ENCODE results near the gene PITPNC1.
A peak's percentile ranks its signal among the peaks of the same experiment; 100 is the strongest.
"Not testable (repeated sequence)": the region's sequence is repeated elsewhere in the genome, so short reads cannot be mapped to it uniquely, and the experiment has no call there.

The PITPNC1 gene

DNA sequence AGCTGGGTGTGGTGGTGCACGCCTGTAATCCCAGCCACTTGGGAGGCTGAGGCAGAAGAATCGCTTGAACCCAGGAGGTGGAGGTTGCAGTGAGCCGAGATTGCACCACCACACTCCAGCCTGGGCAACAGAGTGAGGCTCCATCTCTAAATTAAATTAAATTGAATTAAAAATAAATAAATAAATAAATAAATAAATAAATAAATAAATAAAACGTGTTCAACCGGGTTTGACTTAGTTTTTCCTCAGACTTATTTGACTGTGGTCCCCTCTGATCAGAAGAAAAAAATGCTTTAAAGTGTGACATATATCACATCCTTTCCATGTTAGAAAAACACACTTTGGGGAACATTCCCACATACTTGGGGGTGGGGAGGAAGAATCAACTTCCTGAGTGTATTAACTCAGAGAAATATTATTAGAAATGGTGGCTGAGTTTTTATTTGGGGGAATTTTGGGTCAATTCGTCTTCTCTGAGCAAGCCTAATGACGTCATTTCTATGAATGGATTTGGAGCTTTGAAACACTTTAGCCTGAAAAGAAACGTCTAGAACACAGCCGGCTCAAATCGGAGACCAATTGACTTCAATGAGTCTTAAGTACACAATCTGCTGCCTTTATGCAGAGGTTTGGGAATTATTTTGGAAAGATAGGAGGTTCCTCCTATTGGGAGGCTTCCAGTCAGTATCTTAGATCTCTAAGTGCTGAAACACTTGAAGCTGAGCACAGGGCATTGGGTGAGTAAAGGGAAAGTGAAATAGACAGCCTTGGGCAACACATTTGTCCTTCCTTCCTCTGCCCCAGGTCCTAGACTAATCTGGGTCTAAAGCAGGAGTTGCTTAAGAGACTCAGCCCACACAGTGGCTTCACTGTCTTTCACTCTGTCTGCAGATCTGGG, 132.6 kb downstream of the PITPNC1 start:
- H3K27me3 ChIP-seq (ENCODE audit: low read depth, low read length) = no peaks in the 10 kb centered on the region
- H3K4me1 ChIP-seq (ENCODE audit: control insufficient read depth in 1 of 2, insufficient read depth in 2 of 2, low read length in 2 of 2) = peaks cover 3% of the 10 kb centered on the region in 2 donors
- H3K4me3 ChIP-seq (ENCODE audit: low read depth in 1 of 2, low read length in 2 of 2) = no peak overlapping the region
- no peak overlapping the region for H3K27ac ChIP-seq (ENCODE audit: low read length)
- H3K9me3 ChIP-seq (ENCODE audit: control insufficient read depth in 1 of 2, low read length in 2 of 2) = peaks cover 0 to 6% of the 10 kb centered on the region in 2 donors
- no peaks in the 10 kb centered on the region for H3K36me3 ChIP-seq (ENCODE audit: control insufficient read depth in 1 of 2, insufficient read depth in 2 of 2, low read length in 2 of 2)

DNA sequence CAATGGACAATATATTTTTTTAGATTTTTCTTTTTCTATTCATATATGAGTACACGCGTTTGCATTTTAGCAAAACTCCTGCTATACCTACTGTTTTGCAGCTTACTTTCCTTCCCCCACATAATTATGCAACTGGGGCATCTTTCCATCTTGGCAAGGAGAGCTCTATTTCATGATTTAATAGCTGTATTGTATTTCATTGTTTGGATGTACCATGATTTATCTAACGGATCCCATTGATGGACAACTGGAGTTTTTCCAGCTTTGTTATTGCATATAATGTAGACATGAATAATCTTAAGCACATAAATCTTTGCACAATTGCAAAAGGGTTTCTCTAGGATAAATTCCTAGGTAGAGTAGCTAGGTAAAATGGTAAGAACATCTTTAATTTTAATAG, 133.9 kb downstream of the PITPNC1 start:
- Histone ChIP-seq H3K27me3 (ENCODE audit: low read depth, low read length) (no peaks in the 10 kb centered on the region), H3K36me3 (ENCODE audit: control insufficient read depth in 1 of 2, insufficient read depth in 2 of 2, low read length in 2 of 2) (no peaks in the 10 kb centered on the region), H3K9me3 (ENCODE audit: control insufficient read depth in 1 of 2, low read length in 2 of 2) (peaks cover 0 to 6% of the 10 kb centered on the region in 2 donors), H3K4me1 (ENCODE audit: control insufficient read depth in 1 of 2, insufficient read depth in 2 of 2, low read length in 2 of 2) (peaks cover 3 to 14% of the 10 kb centered on the region in 2 donors), H3K27ac (ENCODE audit: low read length) (no peak overlapping the region), H3K4me3 (ENCODE audit: low read depth in 1 of 2, low read length in 2 of 2) (no peak overlapping the region)

DNA sequence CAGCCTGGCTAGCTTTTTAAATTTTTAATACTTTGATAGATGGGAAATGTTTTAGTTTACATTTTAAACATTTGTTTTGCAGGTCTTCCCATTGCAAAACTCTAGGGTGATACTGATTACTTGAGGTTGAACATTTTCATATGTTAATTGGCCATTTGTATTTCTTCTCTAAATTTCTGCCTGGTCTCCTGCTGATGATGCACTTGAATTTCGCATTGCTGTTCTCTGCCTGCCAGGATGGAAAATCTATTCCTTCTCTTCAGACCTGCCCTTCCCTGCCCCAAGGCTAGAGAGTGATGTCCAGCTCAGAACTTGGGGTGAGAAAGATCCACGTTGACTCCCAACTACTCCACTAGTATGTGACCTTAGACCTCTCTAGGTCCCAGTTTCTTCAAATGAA, 134.7 kb downstream of the PITPNC1 start:
- Histone ChIP-seq H3K27me3 (ENCODE audit: low read depth, low read length) (no peaks in the 10 kb centered on the region), H3K9me3 (ENCODE audit: control insufficient read depth in 1 of 2, low read length in 2 of 2) (peaks cover 0 to 6% of the 10 kb centered on the region in 2 donors), H3K36me3 (ENCODE audit: control insufficient read depth in 1 of 2, insufficient read depth in 2 of 2, low read length in 2 of 2) (no peaks in the 10 kb centered on the region), H3K4me3 (ENCODE audit: low read depth in 1 of 2, low read length in 2 of 2) (no peak overlapping the region), H3K27ac (ENCODE audit: low read length) (no peak overlapping the region), H3K4me1 (ENCODE audit: control insufficient read depth in 1 of 2, insufficient read depth in 2 of 2, low read length in 2 of 2) (peaks cover 3 to 17% of the 10 kb centered on the region in 2 donors)

DNA sequence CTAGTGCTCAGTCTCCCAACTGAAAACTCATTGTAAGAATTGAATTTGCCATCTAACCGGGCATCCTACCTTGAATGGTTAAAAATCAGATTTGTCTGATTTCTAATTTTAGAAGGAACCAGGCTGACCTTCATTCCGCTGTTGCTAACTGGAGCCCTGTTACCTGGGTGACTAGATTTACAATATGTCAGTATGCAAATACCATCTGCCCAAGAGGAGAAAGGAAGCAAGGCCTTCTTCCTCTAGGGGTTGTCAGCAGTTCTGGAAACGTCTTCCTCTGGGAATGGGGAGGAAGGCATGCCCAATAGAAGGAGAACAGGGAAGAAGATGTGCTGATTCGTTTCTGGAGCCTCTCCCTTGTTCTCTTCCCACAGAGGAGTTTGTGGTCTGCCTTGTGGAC, 137.9 kb downstream of the PITPNC1 start:
- Histone ChIP-seq H3K36me3 (ENCODE audit: control insufficient read depth in 1 of 2, insufficient read depth in 2 of 2, low read length in 2 of 2) (no peaks in the 10 kb centered on the region), H3K4me3 (ENCODE audit: low read depth in 1 of 2, low read length in 2 of 2) (no peak overlapping the region), H3K4me1 (ENCODE audit: control insufficient read depth in 1 of 2, insufficient read depth in 2 of 2, low read length in 2 of 2) (peaks cover 0 to 22% of the 10 kb centered on the region in 2 donors), H3K27ac (ENCODE audit: low read length) (no peak overlapping the region), H3K9me3 (ENCODE audit: control insufficient read depth in 1 of 2, low read length in 2 of 2) (no peaks in the 10 kb centered on the region), H3K27me3 (ENCODE audit: low read depth, low read length) (no peaks in the 10 kb centered on the region)

DNA sequence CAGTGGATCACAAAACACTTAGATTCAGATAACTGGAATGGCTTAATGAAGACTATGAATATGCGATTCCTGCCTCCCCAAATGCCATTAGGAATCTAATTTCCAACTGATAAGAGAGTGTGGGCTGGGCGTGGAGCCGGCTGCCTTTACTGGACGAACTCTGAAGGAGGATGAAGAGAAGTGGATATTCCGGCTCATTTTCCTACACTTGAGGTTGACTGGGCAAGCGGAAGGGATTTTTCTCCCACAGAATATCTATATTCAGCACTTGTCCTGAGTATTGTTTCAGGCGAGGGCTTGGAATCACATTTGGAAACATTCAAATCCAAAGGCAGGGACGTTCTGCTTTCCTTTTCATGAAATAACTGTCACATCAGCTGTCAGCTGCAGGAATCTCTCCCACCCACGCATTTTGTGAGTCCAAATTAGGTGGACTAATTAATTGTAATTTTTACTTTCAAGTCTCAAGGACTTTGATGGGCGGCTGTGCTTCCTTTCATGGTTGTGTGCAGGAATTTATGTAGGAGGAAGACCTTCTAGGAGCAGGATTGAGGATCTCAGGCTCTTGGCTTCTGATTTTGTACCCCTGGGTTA, 138.5 kb downstream of the PITPNC1 start:
- Histone ChIP-seq H3K27ac (ENCODE audit: low read length) (no peak overlapping the region), H3K9me3 (ENCODE audit: control insufficient read depth in 1 of 2, low read length in 2 of 2) (no peaks in the 10 kb centered on the region), H3K4me3 (ENCODE audit: low read depth in 1 of 2, low read length in 2 of 2) (no peak overlapping the region), H3K36me3 (ENCODE audit: control insufficient read depth in 1 of 2, insufficient read depth in 2 of 2, low read length in 2 of 2) (no peaks in the 10 kb centered on the region), H3K27me3 (ENCODE audit: low read depth, low read length) (no peaks in the 10 kb centered on the region), H3K4me1 (ENCODE audit: control insufficient read depth in 1 of 2, insufficient read depth in 2 of 2, low read length in 2 of 2) (peaks cover 0 to 25% of the 10 kb centered on the region in 2 donors)

DNA sequence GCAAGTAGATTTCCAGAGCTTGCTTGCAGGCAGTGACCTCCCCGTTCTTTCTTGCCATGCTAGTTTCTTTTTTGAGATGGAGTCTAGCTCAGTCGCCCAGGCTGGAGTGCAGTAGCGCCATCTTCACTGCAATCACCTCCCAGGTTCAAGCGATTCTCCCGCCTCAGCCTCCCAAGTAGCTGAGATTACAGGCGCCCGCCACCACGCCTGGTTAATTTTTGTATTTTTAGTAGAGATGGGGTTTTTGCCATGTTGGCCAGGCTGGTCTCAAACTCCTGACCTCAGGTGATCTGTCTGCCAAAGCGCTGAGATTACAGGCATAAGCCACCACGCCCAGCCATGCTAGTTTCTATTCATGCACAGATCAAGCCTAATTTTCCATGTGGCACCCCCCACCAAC, 139.5 kb downstream of the PITPNC1 start:
- not testable (repeated sequence) for H3K27ac ChIP-seq (ENCODE audit: low read length); H3K36me3 ChIP-seq (ENCODE audit: control insufficient read depth in 1 of 2, insufficient read depth in 2 of 2, low read length in 2 of 2); H3K9me3 ChIP-seq (ENCODE audit: control insufficient read depth in 1 of 2, low read length in 2 of 2); H3K4me3 ChIP-seq (ENCODE audit: low read depth in 1 of 2, low read length in 2 of 2); H3K27me3 ChIP-seq (ENCODE audit: low read depth, low read length)
- H3K4me1 ChIP-seq (ENCODE audit: control insufficient read depth in 1 of 2, insufficient read depth in 2 of 2, low read length in 2 of 2) = peaks cover 0 to 31% of the 10 kb centered on the region in 2 donors

DNA sequence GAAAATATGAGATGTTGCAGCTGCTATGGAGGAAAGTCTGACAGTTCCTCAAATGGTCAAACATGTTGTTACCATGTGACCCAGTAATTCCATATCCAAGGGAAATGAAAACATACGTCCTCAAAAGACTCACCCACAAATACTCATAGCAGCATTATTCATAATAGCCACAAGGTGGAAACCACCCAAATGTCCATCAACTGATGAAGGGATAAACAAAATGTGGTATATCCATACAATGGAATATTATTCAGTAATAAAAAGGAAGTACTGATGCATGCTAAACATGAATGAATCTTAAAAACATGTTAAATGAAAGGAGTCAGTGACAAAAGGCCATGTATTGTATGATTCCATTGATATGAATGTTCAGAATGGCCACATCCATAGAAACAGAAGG, 140.2 kb downstream of the PITPNC1 start:
- Histone ChIP-seq H3K4me1 (ENCODE audit: control insufficient read depth in 1 of 2, insufficient read depth in 2 of 2, low read length in 2 of 2) (peaks cover 0 to 31% of the 10 kb centered on the region in 2 donors), H3K4me3 (ENCODE audit: low read depth in 1 of 2, low read length in 2 of 2) (no peak overlapping the region), H3K27ac (ENCODE audit: low read length) (no peak overlapping the region), H3K27me3 (ENCODE audit: low read depth, low read length) (no peaks in the 10 kb centered on the region), H3K36me3 (ENCODE audit: control insufficient read depth in 1 of 2, insufficient read depth in 2 of 2, low read length in 2 of 2) (no peaks in the 10 kb centered on the region), H3K9me3 (ENCODE audit: control insufficient read depth in 1 of 2, low read length in 2 of 2) (no peaks in the 10 kb centered on the region)

DNA sequence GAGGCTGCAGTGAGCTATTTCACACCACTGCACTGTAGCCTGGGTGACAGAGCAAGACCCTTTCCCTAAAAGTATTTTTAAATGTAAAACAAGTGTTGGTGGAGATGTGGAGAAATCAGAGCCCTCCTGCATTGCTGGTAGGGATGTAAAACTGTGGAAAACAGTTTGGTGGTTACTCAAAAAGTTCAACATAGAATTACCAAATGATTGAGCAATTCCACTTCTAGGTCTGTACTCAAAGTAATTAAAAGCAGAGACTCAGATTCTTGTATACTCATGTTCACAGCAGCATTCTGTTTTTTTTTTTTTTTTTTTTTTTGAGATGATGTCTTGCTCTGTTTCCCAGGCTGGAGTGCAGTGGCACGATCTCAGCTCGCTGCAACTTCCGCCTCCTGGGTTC, 141.8 kb downstream of the PITPNC1 start:
- Histone ChIP-seq H3K27me3 (ENCODE audit: low read depth, low read length) (no peaks in the 10 kb centered on the region), H3K36me3 (ENCODE audit: control insufficient read depth in 1 of 2, insufficient read depth in 2 of 2, low read length in 2 of 2) (no peaks in the 10 kb centered on the region), H3K27ac (ENCODE audit: low read length) (no peak overlapping the region), H3K4me1 (ENCODE audit: control insufficient read depth in 1 of 2, insufficient read depth in 2 of 2, low read length in 2 of 2) (peaks cover 0 to 31% of the 10 kb centered on the region in 2 donors), H3K4me3 (ENCODE audit: low read depth in 1 of 2, low read length in 2 of 2) (no peak overlapping the region), H3K9me3 (ENCODE audit: control insufficient read depth in 1 of 2, low read length in 2 of 2) (no peaks in the 10 kb centered on the region)

DNA sequence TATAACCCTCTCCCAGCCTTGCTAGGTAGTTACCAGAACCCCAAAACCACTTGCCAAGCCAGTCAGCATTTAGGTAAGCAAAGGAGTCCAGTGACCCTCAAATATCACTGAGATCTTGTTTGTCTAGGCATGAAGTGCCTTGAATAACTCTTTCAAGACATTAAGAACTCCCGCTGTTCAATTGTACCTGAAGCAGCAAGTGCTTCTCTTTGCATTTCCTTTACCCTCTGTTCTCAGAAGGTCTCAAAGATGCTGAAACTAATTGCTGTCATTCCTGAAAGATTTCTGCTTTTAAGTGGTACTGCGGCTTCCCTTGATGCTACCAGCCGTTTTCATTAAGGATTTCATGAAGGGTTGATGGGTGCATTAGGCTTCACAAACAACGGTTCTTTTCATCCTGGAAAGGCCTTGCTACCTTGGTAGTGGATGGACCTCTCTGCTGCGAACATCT, 142.7 kb downstream of the PITPNC1 start:
- Histone ChIP-seq H3K27ac (ENCODE audit: low read length) (no peak overlapping the region), H3K4me3 (ENCODE audit: low read depth in 1 of 2, low read length in 2 of 2) (no peak overlapping the region), H3K36me3 (ENCODE audit: control insufficient read depth in 1 of 2, insufficient read depth in 2 of 2, low read length in 2 of 2) (no peaks in the 10 kb centered on the region), H3K27me3 (ENCODE audit: low read depth, low read length) (no peaks in the 10 kb centered on the region), H3K4me1 (ENCODE audit: control insufficient read depth in 1 of 2, insufficient read depth in 2 of 2, low read length in 2 of 2) (peaks cover 0 to 31% of the 10 kb centered on the region in 2 donors), H3K9me3 (ENCODE audit: control insufficient read depth in 1 of 2, low read length in 2 of 2) (no peaks in the 10 kb centered on the region)

DNA sequence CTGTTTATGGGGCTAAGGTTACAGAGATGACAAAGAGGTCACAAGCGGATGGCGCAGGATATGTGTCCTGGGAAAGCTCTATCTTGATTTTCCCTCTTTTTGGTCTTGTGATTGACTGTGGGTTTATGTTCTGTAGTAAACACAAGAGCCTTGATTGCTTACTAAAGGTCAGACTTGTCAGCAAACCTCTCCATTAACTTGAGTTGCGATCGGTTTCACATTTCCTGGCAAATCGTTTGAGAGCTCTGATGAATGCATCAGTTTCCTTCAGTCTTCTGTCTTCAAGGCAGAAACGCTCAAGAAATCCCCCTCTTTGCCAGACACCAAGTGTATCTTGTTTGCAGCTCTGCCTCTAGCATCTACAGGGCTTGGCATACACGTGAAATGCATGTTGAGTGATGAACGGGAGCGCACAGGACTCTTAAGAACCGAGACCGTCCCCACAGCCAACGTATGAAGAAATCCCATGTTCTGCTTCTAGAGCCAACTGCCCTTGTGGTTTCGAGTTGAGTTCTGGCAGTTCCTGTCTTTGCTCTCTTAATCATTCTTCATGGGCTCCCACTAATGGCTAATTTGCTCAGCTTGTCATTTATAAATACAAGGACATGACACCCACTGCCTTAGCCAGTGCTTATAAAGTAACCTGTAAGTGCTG, 143.3 kb downstream of the PITPNC1 start:
- Histone ChIP-seq H3K9me3 (ENCODE audit: control insufficient read depth in 1 of 2, low read length in 2 of 2) (no peaks in the 10 kb centered on the region), H3K36me3 (ENCODE audit: control insufficient read depth in 1 of 2, insufficient read depth in 2 of 2, low read length in 2 of 2) (no peaks in the 10 kb centered on the region), H3K27ac (ENCODE audit: low read length) (no peak overlapping the region), H3K4me1 (ENCODE audit: control insufficient read depth in 1 of 2, insufficient read depth in 2 of 2, low read length in 2 of 2) (peaks cover 0 to 26% of the 10 kb centered on the region in 2 donors), H3K27me3 (ENCODE audit: low read depth, low read length) (no peaks in the 10 kb centered on the region), H3K4me3 (ENCODE audit: low read depth in 1 of 2, low read length in 2 of 2) (peak overlapping the region in 1 of 2 donors; percentile 14)

Data from muscle layer of duodenum (tissue), 2 donors.